Stimulated activated CD8-positive, alpha-beta memory T cell treated with anti-CD3 and anti-CD28 coated beads, Interleukin-7, amount 100 ng/mL, for 24 hours (primary cell): ENCODE measurements around the gene PRSS38.
"Not testable (repeated sequence)": the region's sequence is repeated elsewhere in the genome, so short reads cannot be mapped to it uniquely, and the experiment has no call there.

ENCODE experiments used
- DNase-seq: peaks from one replicate; pipeline ENCODE4 v3.0.0-alpha.2; 2020; ENCODE audit warnings: low read depth

Gene PRSS38

GRCh38 chr1:227844320-227845146 lies 29.1 kb downstream of the PRSS38 start:
- DNase-seq = no peak

GRCh38 chr1:227845147-227845458 lies 29.6 kb downstream of the PRSS38 start:
- DNase-seq = no peak

- no peak for DNase-seq
Observed at GRCh38 chr1:227845519-227845918, 30.0 kb downstream of the PRSS38 start.

- no peak for DNase-seq
Observed at GRCh38 chr1:227846265-227846858, 30.9 kb downstream of the PRSS38 start.

GRCh38 chr1:227847046-227847445 lies 31.6 kb downstream of the PRSS38 start:
- DNase-seq = not testable (repeated sequence)

GRCh38 chr1:227848430-227848932 lies 33.0 kb downstream of the PRSS38 start:
- DNase-seq = no peak

GRCh38 chr1:227849251-227849650 lies 33.8 kb downstream of the PRSS38 start:
- no peak for DNase-seq

GRCh38 chr1:227854189-227854588 lies 38.7 kb downstream of the PRSS38 start:
- no peak for DNase-seq

GRCh38 chr1:227855687-227856086 lies 40.2 kb downstream of the PRSS38 start:
- DNase-seq = no peak

GRCh38 chr1:227856147-227856858 lies 40.8 kb downstream of the PRSS38 start:
- no peak for DNase-seq

GRCh38 chr1:227864882-227865281 lies 49.4 kb downstream of the PRSS38 start:
- no peak for DNase-seq

- DNase-seq = no peak
Observed at GRCh38 chr1:227869279-227869842, 53.9 kb downstream of the PRSS38 start.

- DNase-seq = no peak
Observed at GRCh38 chr1:227869851-227870305, 54.4 kb downstream of the PRSS38 start.

GRCh38 chr1:227870366-227870765 lies 54.9 kb downstream of the PRSS38 start:
- DNase-seq = no peak

GRCh38 chr1:227871892-227872291 lies 56.4 kb downstream of the PRSS38 start:
- not testable (repeated sequence) for DNase-seq

- not testable (repeated sequence) for DNase-seq
Observed at GRCh38 chr1:227877810-227878209, 62.3 kb downstream of the PRSS38 start.

GRCh38 chr1:227880342-227880924 lies 65.0 kb downstream of the PRSS38 start:
- no peak for DNase-seq

- DNase-seq = no peak
Observed at GRCh38 chr1:227883073-227883520, 67.6 kb downstream of the PRSS38 start.

- DNase-seq = no peak
Observed at GRCh38 chr1:227883641-227884301, 68.3 kb downstream of the PRSS38 start.

- no peak for DNase-seq
Observed at GRCh38 chr1:227884370-227885134, 69.1 kb downstream of the PRSS38 start.
